Amniotic stem cell (primary cell): ENCODE data around the gene EGFR.
"Not testable (repeated sequence)": the region's sequence is repeated elsewhere in the genome, so short reads cannot be mapped to it uniquely, and the experiment has no call there.

ENCODE experiments used
- DNase-seq: peaks from one replicate; lab custom pipeline; 2025; lab: John Stamatoyannopoulos, UW

Gene EGFR

GRCh38 chr7:55013851-55014250, 5.0 kb upstream of the EGFR start:
- no peak for DNase-seq

- no peak for DNase-seq
These were observed 2.6 kb upstream of the EGFR start for GRCh38 chr7:55016061-55016745.

DNA sequence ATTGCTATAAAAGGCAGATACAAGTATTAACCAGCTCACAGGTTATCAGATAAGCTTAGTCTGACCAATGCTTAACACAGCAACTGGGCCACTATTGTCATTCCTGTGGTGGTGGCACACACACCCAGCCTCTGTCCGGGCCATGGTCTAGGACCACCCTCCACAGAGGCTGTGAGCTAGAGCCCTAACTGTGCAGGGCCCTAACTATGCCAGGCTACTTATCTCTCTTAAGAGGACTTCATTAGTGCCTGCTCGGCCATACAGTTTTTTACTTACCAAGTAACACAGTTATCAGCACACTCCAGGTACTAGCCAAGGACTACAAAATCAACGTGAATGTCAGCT, 2.1 kb upstream of the EGFR start:
- no peak for DNase-seq

- DNase-seq: no peak
These were observed 976 bp upstream of the EGFR start for GRCh38 chr7:55017841-55018240.

DNA sequence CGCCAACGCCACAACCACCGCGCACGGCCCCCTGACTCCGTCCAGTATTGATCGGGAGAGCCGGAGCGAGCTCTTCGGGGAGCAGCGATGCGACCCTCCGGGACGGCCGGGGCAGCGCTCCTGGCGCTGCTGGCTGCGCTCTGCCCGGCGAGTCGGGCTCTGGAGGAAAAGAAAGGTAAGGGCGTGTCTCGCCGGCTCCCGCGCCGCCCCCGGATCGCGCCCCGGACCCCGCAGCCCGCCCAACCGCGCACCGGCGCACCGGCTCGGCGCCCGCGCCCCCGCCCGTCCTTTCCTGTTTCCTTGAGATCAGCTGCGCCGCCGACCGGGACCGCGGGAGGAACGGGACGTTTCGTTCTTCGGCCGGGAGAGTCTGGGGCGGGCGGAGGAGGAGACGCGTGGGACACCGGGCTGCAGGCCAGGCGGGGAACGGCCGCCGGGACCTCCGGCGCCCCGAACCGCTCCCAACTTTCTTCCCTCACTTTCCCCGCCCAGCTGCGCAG, 424 bp downstream of the EGFR start:
- DNase-seq: no peak

- no peak for DNase-seq
These were observed 1.1 kb downstream of the EGFR start for GRCh38 chr7:55019691-55020465.

DNA sequence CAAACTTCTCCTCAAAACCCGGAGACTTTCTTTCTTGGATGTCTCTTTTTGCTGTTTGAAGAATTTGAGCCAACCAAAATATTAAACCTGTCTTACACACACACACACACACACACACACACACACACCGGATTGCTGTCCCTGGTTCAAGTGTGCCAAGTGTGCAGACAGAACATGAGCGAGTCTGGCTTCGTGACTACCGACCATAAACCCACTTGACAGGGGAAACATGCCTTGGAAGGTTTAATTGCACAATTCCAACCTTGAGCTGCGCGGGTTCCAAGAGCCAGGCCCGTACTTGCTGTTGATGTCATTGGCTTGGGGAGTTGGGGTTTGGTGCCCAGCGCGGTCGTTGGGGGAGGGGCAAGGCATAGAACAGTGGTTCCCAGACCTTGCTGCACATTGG, 1.7 kb downstream of the EGFR start:
- no peak for DNase-seq

- DNase-seq: no peak
These were observed 2.2 kb downstream of the EGFR start for GRCh38 chr7:55021053-55021452.

DNA sequence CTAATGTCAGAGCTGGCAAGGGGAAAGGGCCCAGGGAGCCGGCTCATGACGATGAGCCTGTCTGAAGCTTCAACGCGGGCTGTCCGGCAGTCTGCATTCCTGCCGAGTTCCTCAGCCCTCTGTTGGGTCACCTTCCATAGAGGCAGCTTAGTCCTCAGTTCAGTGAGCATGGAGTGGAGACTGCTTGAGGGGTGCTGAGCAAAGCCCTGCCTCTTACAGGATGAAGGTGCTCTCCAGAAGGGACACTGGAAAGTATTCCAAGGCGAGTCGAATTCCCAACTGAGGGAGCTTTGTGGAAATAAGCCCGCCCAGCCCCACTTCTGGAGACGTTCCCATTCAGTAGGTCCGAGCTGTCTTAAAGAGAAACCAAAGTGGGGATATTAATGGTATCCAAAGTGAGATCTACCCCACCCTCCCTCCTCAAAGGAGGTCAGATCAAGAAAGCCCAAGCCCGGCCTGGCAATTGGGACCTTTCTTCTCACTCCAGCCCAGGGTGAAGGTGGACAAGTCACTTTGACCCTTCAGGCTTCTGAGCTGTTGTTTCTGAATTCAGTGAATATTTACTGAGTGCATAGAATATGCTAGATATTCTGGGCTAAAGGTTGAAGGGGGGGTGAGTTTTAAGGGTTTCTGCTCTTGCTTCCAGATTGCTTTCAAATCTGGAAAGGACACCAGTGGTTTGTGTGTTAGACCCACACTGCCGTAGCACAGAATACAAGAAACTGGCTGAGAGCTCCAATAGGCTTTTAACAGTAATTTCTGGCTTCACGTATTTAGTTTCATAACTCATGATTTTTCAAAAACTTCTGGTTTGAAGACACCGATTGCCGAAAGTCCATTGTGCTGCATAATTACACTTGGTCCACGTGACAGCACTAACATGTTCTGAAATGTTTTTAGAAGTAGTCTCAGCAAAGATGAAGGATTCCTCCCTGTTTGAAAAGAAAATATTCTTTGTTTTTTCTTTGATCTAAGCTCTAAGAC, 3.5 kb downstream of the EGFR start:
- no peak for DNase-seq

GRCh38 chr7:55023841-55024505, 5.2 kb downstream of the EGFR start:
- DNase-seq: no peak

GRCh38 chr7:55024776-55025175, 6.0 kb downstream of the EGFR start:
- DNase-seq: no peak

- DNase-seq: no peak
These were observed 7.4 kb downstream of the EGFR start for GRCh38 chr7:55026086-55026790.

GRCh38 chr7:55026867-55027490, 8.2 kb downstream of the EGFR start:
- DNase-seq: no peak

DNA sequence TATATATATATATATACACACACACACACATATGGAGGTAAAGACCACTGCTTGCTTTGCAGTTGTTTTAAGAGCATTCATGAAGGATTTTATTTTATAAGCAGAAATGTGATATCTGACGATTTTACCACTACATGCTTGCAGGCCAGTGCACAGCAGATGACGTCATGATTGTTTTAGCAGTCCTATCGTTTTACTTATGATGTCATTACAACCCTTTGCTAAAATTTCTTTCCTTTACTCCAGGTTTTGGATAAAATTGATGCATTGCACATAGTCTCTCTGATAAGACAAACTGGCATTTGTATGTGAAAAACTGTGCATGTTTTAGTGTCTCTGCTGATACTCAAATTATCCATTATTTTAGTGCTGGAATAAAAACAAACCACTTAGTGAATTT, 9.2 kb downstream of the EGFR start:
- no peak for DNase-seq

DNA sequence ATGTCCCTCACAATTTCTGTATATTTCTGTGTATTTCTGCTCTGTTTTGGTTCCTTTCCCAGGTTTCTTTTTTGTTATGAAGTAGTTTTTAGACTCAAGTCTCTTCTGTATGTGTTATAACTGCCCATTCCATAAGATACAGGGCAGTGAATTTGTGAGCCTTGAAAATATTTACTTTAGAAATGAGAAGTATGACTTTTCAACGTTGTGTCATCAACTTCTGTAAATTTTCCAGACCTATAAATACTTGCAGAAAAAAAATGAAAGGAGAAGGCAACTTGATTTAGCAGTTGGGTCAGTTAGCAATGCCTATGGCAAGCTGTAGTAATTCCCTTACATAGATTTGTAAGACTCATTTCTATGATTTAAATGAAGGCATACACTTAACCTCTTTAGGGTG, 11.5 kb downstream of the EGFR start:
- DNase-seq: no peak

DNA sequence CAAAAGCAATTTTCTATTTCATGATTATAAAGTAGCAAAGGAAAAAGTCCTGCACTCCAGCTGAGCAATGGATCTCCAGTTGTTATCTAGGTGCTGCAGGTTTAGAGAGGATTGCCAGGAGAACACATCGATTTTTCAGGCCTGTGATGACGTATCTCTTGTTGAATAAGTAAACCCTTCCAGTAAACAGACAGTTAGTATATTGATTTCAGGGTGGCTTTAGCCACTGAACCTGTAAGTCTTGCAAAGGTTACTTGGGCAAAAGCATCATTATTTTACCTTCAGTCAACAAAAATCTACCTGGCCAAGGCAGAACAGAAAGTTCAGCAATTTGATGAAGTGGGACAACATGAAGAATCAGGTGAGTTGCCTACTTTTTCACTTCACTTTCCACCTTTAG, 12.3 kb downstream of the EGFR start:
- no peak for DNase-seq

- no peak for DNase-seq
These were observed 13.4 kb downstream of the EGFR start for GRCh38 chr7:55032069-55032699.

GRCh38 chr7:55033236-55033846, 14.5 kb downstream of the EGFR start:
- no peak for DNase-seq

DNA sequence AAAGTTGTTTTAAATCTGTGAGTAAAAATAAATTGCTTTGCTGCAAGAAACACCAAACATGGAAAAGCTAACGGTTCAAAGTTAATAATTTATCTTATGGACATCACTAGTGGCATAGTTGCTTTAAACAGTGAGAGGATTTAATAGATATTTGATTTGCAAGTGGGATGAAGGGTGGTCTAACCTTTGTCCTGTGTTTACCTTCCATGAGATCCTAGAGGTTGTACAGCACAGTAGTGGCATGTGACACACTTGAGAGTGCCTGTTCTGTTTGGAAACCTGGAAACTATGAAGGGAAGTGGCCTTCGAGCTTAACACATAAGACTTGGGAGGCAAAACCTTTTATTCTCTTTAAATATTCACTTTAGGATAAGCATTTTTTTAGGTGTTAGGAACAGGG, 16.0 kb downstream of the EGFR start:
- no peak for DNase-seq

DNA sequence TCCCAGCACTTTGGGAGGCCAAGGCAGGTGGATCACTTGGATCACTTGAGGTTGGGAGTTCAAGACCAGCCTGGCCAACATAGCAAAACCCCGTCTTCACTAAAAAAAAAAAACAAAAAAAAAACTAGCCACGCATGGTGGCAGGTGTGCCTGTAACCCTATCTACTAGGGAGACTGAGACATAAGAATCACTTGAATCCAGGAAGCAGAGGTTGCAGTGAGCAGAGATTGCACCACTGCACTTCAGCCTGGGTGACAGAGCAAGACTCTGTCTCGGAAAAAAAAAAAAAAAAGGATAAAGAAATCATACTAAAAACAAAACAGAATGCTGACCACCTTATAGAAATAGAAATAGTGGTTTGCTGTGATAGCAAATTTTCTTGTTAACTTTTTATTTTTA, 16.6 kb downstream of the EGFR start:
- DNase-seq: not testable (repeated sequence)
